SK-N-SH treated with all-trans-retinoic acid at 6 μM for 48 hours (cell line): ENCODE measurements around the gene TTC21B.

Source experiments
- ATAC-seq: fragments of 200-7000 bp; cut with Tn5 transposase; 3 replicates; pipeline ENCODE4 v1.9.1; 2020; ENCODE audit warnings: mild to moderate bottlenecking, moderate library complexity
- ARNTL ChIP-seq: fragments of 450-650 bp; formaldehyde crosslinking; IDR thresholded peaks from 2 replicates; pipeline ENCODE4 v1.5.0; 2020; ENCODE audit warnings: low read depth, mild to moderate bottlenecking, moderate library complexity, borderline replicate concordance
- BACH2 ChIP-seq: fragments of 250-450 bp; sonication (Bioruptor Pico); IDR thresholded peaks from 2 replicates; pipeline ENCODE4 v1.9.0; 2021; ENCODE audit warnings: mild to moderate bottlenecking, borderline replicate concordance
- CSDC2 ChIP-seq: fragments of 250-450 bp; sonication (Bioruptor Pico); IDR thresholded peaks from 2 replicates; pipeline ENCODE4 v1.5.0; 2020; ENCODE audit warnings: mild to moderate bottlenecking, moderate library complexity
- ESRRG ChIP-seq: fragments of 250-450 bp; sonication (Bioruptor Pico); IDR thresholded peaks from 2 replicates; pipeline ENCODE4 v1.6.1; 2021; ENCODE audit warnings: mild to moderate bottlenecking
- GLIS3 ChIP-seq: fragments of 250-450 bp; sonication (Bioruptor Pico); IDR thresholded peaks from 2 replicates; pipeline ENCODE4 v1.5.0; 2020; ENCODE audit warnings: mild to moderate bottlenecking, moderate library complexity
- OSR1 ChIP-seq: fragments of 250-450 bp; sonication (Bioruptor Pico); IDR thresholded peaks from 2 replicates; pipeline ENCODE4 v1.8.0; 2022; ENCODE audit warnings: moderate library complexity, mild to moderate bottlenecking, inconsistent platforms
- PPARA ChIP-seq: fragments of 250-450 bp; sonication (Bioruptor Pico); IDR thresholded peaks from 2 replicates; pipeline ENCODE4 v1.5.0; 2020; ENCODE audit warnings: mild to moderate bottlenecking, borderline replicate concordance
- RARB ChIP-seq: fragments of 250-450 bp; sonication (Bioruptor Pico); IDR thresholded peaks from 2 replicates; pipeline ENCODE4 v1.8.0; 2021; ENCODE audit warnings: mild to moderate bottlenecking, moderate library complexity
- SNAI2 ChIP-seq: fragments of 250-450 bp; sonication (Bioruptor Pico); IDR thresholded peaks from 2 replicates; pipeline ENCODE4 v1.5.0; 2020; ENCODE audit warnings: mild to moderate bottlenecking, moderate library complexity
- ZFP30 ChIP-seq: fragments of 450-650 bp; formaldehyde crosslinking; IDR thresholded peaks from 2 replicates; pipeline ENCODE4 v1.5.0; 2022; ENCODE audit warnings: mild to moderate bottlenecking, moderate library complexity
- ZNF565 ChIP-seq: fragments of 450-650 bp; formaldehyde crosslinking; conservative IDR thresholded peaks from 2 replicates; pipeline ENCODE4 v1.5.0; 2020; ENCODE audit warnings: low read depth, mild to moderate bottlenecking, moderate library complexity
- ZNF70 ChIP-seq: fragments of 450-650 bp; formaldehyde crosslinking; IDR thresholded peaks from 2 replicates; pipeline ENCODE4 v1.5.0; 2020; ENCODE audit warnings: mild to moderate bottlenecking, moderate library complexity
- TF ChIP-seq, protein P1 (sequence below): fragments of 250-450 bp; sonication (Bioruptor Pico); IDR thresholded peaks from 2 replicates; pipeline ENCODE4 v1.8.0; 2020; ENCODE audit warnings: mild to moderate bottlenecking, moderate library complexity, borderline replicate concordance
- TF ChIP-seq, protein P2 (sequence below): fragments of 250-450 bp; sonication (Bioruptor Pico); IDR thresholded peaks from 2 replicates; pipeline ENCODE4 v1.5.1; 2020; ENCODE audit warnings: low read depth, mild to moderate bottlenecking, moderate library complexity
- TF ChIP-seq, protein P3 (sequence below): fragments of 250-450 bp; sonication (Bioruptor Pico); IDR thresholded peaks from 2 replicates; pipeline ENCODE4 v1.5.1; 2021; ENCODE audit warnings: mild to moderate bottlenecking, moderate library complexity
- TF ChIP-seq, protein P4 (sequence below): fragments of 250-450 bp; sonication (Bioruptor Pico); IDR thresholded peaks from 2 replicates; pipeline ENCODE4 v1.8.0; 2021; ENCODE audit warnings: low read depth, mild to moderate bottlenecking, moderate library complexity, borderline replicate concordance
- TF ChIP-seq, protein P5 (sequence below): fragments of 250-450 bp; sonication (Bioruptor Pico); IDR thresholded peaks from 2 replicates; pipeline ENCODE4 v1.5.0; 2020; ENCODE audit warnings: mild to moderate bottlenecking, moderate library complexity

Gene TTC21B

DNA sequence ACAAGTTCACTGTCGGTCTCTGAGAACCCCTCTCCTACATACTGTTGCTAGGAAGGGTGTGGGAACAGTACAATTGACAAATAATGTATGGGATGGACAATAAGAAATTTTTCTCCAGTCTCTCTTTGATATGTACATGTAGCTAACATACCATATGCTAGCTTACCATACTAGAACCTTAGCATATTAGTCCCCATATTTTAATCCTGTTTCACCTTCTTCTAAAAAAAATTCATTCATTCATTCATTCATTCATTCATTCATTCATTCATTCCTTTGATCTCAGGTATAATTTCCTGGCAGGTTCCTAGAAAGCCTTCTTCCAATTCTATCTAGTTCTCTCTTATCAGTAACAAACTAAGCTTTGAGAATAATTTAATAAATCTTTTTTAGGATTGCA is 62.2 kb downstream of the TTC21B start:
- TF ChIP-seq ZFP30 (CRISPR knock-in tag), result no peak
- TF ChIP-seq GLIS3 (CRISPR knock-in tag), result no peak
- no peak for ATAC-seq

DNA sequence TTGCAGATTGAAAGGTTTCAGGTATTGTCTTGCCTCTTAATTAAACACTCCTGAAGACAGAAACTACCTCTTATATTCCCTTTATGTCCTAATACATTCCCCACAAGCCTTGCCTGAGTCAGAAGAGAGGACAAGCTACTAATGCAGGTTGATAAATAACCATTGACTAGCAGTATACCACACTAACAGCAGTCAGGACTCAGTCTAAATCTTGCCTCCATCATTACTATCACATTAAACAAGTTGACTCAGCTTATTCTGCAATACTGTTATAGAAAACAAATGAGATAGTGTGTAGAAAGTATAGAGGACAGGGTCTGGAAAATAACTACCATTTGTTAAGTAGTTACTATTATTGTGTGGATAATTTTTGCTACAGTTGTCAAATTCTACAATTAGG is 63.8 kb downstream of the TTC21B start:
- no peak for ATAC-seq
- no peak for TF ChIP-seq ARNTL (CRISPR knock-in tag)
- TF ChIP-seq, protein P1, sequence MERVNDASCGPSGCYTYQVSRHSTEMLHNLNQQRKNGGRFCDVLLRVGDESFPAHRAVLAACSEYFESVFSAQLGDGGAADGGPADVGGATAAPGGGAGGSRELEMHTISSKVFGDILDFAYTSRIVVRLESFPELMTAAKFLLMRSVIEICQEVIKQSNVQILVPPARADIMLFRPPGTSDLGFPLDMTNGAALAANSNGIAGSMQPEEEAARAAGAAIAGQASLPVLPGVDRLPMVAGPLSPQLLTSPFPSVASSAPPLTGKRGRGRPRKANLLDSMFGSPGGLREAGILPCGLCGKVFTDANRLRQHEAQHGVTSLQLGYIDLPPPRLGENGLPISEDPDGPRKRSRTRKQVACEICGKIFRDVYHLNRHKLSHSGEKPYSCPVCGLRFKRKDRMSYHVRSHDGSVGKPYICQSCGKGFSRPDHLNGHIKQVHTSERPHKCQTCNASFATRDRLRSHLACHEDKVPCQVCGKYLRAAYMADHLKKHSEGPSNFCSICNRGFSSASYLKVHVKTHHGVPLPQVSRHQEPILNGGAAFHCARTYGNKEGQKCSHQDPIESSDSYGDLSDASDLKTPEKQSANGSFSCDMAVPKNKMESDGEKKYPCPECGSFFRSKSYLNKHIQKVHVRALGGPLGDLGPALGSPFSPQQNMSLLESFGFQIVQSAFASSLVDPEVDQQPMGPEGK (CRISPR knock-in tag), result no peak
- TF ChIP-seq, protein P2, sequence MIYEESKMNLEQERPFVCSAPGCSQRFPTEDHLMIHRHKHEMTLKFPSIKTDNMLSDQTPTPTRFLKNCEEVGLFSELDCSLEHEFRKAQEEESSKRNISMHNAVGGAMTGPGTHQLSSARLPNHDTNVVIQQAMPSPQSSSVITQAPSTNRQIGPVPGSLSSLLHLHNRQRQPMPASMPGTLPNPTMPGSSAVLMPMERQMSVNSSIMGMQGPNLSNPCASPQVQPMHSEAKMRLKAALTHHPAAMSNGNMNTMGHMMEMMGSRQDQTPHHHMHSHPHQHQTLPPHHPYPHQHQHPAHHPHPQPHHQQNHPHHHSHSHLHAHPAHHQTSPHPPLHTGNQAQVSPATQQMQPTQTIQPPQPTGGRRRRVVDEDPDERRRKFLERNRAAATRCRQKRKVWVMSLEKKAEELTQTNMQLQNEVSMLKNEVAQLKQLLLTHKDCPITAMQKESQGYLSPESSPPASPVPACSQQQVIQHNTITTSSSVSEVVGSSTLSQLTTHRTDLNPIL (CRISPR knock-in tag), result no peak
- TF ChIP-seq PPARA (CRISPR knock-in tag), result no peak
- no peak for TF ChIP-seq ESRRG
- TF ChIP-seq CSDC2 (CRISPR knock-in tag), result no peak
- TF ChIP-seq RARB (CRISPR knock-in tag), result no peak
- TF ChIP-seq, protein P3, sequence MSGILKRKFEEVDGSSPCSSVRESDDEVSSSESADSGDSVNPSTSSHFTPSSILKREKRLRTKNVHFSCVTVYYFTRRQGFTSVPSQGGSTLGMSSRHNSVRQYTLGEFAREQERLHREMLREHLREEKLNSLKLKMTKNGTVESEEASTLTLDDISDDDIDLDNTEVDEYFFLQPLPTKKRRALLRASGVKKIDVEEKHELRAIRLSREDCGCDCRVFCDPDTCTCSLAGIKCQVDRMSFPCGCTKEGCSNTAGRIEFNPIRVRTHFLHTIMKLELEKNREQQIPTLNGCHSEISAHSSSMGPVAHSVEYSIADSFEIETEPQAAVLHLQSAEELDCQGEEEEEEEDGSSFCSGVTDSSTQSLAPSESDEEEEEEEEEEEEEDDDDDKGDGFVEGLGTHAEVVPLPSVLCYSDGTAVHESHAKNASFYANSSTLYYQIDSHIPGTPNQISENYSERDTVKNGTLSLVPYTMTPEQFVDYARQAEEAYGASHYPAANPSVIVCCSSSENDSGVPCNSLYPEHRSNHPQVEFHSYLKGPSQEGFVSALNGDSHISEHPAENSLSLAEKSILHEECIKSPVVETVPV (CRISPR knock-in tag), result no peak
- no peak for TF ChIP-seq ZNF565
- TF ChIP-seq BACH2 (CRISPR knock-in tag), result no peak

DNA sequence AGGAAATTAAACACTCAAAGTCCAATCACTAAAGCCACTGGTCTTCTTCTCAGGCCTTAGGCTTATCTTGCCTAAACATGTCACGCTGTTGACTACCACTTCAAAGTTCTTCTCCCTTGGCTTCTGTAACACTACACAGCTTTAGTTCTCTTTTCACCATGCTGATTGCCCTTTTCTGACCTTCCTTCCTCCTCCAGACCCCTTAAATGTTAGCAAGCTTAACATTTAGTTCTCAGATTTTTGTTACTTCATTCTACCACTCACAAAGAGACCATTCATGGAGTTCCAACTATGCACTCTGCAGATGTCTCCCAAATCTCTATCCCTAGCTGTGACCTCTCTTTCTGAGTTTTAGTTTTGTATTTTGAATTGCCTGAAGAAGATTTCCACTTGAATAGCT is 64.4 kb downstream of the TTC21B start:
- TF ChIP-seq ZNF70 (CRISPR knock-in tag), result no peak
- TF ChIP-seq ESRRG, result no peak
- TF ChIP-seq SNAI2 (CRISPR knock-in tag), result no peak
- TF ChIP-seq OSR1 (CRISPR knock-in tag), result no peak
- no peak for TF ChIP-seq ZFP30 (CRISPR knock-in tag)
- TF ChIP-seq, protein P1 (CRISPR knock-in tag), result no peak
- TF ChIP-seq, protein P4, sequence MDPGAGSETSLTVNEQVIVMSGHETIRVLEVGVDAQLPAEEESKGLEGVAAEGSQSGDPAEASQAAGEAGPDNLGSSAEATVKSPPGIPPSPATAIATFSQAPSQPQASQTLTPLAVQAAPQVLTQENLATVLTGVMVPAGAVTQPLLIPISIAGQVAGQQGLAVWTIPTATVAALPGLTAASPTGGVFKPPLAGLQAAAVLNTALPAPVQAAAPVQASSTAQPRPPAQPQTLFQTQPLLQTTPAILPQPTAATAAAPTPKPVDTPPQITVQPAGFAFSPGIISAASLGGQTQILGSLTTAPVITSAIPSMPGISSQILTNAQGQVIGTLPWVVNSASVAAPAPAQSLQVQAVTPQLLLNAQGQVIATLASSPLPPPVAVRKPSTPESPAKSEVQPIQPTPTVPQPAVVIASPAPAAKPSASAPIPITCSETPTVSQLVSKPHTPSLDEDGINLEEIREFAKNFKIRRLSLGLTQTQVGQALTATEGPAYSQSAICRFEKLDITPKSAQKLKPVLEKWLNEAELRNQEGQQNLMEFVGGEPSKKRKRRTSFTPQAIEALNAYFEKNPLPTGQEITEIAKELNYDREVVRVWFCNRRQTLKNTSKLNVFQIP (CRISPR knock-in tag), result no peak
- TF ChIP-seq, protein P2 (CRISPR knock-in tag), result no peak
- no peak for TF ChIP-seq BACH2 (CRISPR knock-in tag)
- TF ChIP-seq PPARA (CRISPR knock-in tag), result no peak
- TF ChIP-seq, protein P3 (CRISPR knock-in tag), result no peak
- TF ChIP-seq, protein P5, sequence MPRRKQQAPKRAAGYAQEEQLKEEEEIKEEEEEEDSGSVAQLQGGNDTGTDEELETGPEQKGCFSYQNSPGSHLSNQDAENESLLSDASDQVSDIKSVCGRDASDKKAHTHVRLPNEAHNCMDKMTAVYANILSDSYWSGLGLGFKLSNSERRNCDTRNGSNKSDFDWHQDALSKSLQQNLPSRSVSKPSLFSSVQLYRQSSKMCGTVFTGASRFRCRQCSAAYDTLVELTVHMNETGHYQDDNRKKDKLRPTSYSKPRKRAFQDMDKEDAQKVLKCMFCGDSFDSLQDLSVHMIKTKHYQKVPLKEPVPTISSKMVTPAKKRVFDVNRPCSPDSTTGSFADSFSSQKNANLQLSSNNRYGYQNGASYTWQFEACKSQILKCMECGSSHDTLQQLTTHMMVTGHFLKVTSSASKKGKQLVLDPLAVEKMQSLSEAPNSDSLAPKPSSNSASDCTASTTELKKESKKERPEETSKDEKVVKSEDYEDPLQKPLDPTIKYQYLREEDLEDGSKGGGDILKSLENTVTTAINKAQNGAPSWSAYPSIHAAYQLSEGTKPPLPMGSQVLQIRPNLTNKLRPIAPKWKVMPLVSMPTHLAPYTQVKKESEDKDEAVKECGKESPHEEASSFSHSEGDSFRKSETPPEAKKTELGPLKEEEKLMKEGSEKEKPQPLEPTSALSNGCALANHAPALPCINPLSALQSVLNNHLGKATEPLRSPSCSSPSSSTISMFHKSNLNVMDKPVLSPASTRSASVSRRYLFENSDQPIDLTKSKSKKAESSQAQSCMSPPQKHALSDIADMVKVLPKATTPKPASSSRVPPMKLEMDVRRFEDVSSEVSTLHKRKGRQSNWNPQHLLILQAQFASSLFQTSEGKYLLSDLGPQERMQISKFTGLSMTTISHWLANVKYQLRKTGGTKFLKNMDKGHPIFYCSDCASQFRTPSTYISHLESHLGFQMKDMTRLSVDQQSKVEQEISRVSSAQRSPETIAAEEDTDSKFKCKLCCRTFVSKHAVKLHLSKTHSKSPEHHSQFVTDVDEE, result no peak
- TF ChIP-seq, all 23 proteins: peak for 0
- no peak for ATAC-seq
